GM21717 (cell line): Measurements from ENCODE around the gene STRN.

Source experiments
- ATAC-seq: cut with Tn5 transposase; IDR thresholded peaks from one replicate; pipeline ENCODE4 v1.9.1; 2021; ENCODE audit warnings: mild to moderate bottlenecking, moderate library complexity; ENCODE audit not compliant: unreplicated experiment

Gene STRN

DNA sequence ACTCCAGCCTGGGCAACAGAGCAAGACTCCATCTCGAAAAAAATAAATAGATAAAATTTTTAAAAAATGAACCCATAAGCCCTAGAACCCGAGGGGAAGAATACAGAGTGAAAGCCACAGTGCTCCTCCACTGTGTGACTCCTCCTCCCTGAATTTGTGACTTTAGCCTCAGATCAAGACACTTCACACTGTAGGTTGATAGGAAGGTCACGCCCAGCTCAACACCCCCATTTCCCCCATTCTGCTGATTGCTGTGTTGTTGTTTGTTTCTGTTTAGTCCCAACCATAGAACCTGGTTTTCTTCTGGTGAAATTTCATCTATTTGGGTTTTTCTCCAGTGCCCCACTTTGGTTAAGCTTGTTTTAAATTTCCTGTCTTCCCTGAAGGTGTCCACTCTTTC, 167.6 kb downstream of the STRN start:
- ATAC-seq, result no peak

DNA sequence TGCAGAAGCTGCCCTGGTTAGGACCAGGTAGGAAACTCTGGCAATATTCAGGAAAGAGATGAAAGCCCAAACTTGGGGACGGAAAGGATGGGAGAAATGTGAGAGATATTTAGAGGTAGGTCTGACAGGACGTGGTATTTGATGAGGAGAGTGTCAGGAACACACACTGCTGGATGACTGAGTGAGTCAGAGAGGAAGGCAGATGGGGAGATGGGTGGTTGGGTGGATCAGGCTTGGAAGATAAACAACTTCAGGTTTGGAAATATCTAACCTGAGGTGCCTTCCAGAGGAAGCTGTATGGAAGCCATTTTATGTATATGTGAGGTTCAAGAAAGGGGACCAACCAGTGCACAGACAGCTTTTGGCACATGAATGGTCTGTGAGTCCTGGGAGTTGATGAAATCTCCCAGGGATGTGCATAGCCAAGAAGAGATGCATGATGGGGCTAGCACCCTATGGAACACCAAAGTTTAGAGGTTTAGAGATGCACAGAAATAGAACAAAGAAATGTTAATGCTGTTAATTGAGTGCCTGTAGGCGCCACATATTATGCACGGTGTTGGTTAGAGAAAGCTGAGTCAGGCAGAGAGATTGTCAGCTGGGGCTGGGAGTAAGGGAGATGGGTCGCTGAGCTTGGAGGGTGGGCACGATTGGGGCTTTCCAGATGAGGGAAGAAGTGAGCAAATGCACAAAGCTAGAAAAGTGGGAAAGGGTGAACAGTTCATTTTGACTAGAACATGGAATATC, 168.8 kb downstream of the STRN start:
- ATAC-seq, result no peak
